GM12878 (cell line): ENCODE results near the gene MFSD11. TPM values are rescaled to one million over a fixed set of nuclear protein-coding genes. Genes with fewer than 3 reads are reported as not detected.

Experiments used
- ATAC-seq: fragments of 200-7000 bp; cut with Tn5 transposase; 3 replicates; pipeline ENCODE4 v1.9.1; 2020; ENCODE audit warnings: mild to moderate bottlenecking, moderate library complexity
- BruUV-seq: library from RNA; stranded (reverse); fragments of 400-500 nt; replicated peaks from 2 replicates; lab custom pipeline; 2021; lab: Mats Ljungman, UMichigan
- CTCF ChIA-PET: fragments of 300-600 bp; sonication (Branson Sonifier 250); formaldehyde crosslinking; extraction: SDS; loops from one replicate; lab custom pipeline; 2021; ENCODE audit warnings: inconsistent platforms; lab: Yijun Ruan, JAX
- POLR2A ChIA-PET: fragments of 350-600 bp; formaldehyde crosslinking; extraction: SDS; loops from one replicate; lab custom pipeline; 2021; ENCODE audit warnings: inconsistent platforms; lab: Charles Lee
- RAD21 ChIA-PET: fragments of 300-600 bp; sonication (Branson Sonifier 250); formaldehyde crosslinking; loops from one replicate; lab custom pipeline; 2023; ENCODE audit warnings: antibody characterized with exemption; ENCODE audit not compliant: unreplicated experiment; lab: Charles Lee
- SMC1A ChIA-PET: fragments of 300-600 bp; sonication (Branson Sonifier 250); formaldehyde crosslinking; loops from one replicate; lab custom pipeline; 2023; ENCODE audit not compliant: unreplicated experiment, uncharacterized antibody; lab: Charles Lee
- DNase-seq: peaks from one replicate; pipeline ENCODE4 v3.0.0-alpha.2; 2011; ENCODE audit warnings: low read depth, low spot score
- FAIRE-seq: peaks from 3 replicates; lab custom pipeline; 2011; peaks lifted over from hg19 to GRCh38; lab: Jason Lieb, UNC
- H2AFZ ChIP-seq: 2 replicates; pipeline ENCODE4 v1.6.0; 2011; ENCODE audit warnings: low read depth, low read length, control low read depth; ENCODE audit not compliant: control insufficient read depth
- H3K27ac ChIP-seq: 2 replicates; pipeline ENCODE4 v1.5.1; 2011; ENCODE audit warnings: control low read depth; ENCODE audit not compliant: control insufficient read depth, insufficient read depth
- H3K27me3 ChIP-seq, 2 experiments: replicated peaks in 1 of 2; 2 replicates each; pipeline versions ENCODE4 v1.6.0 to v1.6.1; 2011; ENCODE audit warnings: low read length in 1 of 2; ENCODE audit not compliant: control insufficient read depth in 2 of 2, insufficient read depth in 2 of 2
- H3K36me3 ChIP-seq, 2 experiments: 2 replicates each; pipeline ENCODE4 v1.5.1; 2011; ENCODE audit warnings: low read length in 1 of 2; ENCODE audit not compliant: control insufficient read depth in 2 of 2, insufficient read depth in 2 of 2
- H3K4me1 ChIP-seq: 2 replicates; pipeline ENCODE4 v1.6.1; 2011; ENCODE audit warnings: mild to moderate bottlenecking, low read length, moderate library complexity, mixed read lengths; ENCODE audit not compliant: control insufficient read depth, insufficient read depth
- H3K4me2 ChIP-seq: 2 replicates; pipeline ENCODE4 v1.6.0; 2011; ENCODE audit warnings: control low read depth; ENCODE audit not compliant: control insufficient read depth, insufficient read depth
- H3K4me3 ChIP-seq: fragments of 200-600 bp; sonication (generic); 2 replicates; pipeline ENCODE4 v1.5.1; 2016
- H3K79me2 ChIP-seq: 2 replicates; pipeline ENCODE4 v1.6.0; 2011; ENCODE audit warnings: low read length; ENCODE audit not compliant: control insufficient read depth, insufficient read depth
- H3K9ac ChIP-seq: 2 replicates; pipeline ENCODE4 v1.8.0; 2011; ENCODE audit warnings: low read length, control low read depth, mixed read lengths; ENCODE audit not compliant: control insufficient read depth, insufficient read depth
- H3K9me3 ChIP-seq: replicated peaks from 3 replicates; pipeline ENCODE4 v1.5.1; 2011; ENCODE audit warnings: mild to moderate bottlenecking, low read length; ENCODE audit not compliant: control insufficient read depth, insufficient read depth
- H4K20me1 ChIP-seq: 2 replicates; pipeline ENCODE4 v1.6.0; 2011; ENCODE audit not compliant: control insufficient read depth, insufficient read depth
- BACH1 ChIP-seq: fragments of 450-650 bp; IDR thresholded peaks from 2 replicates; pipeline ENCODE4 v1.6.1; 2017; ENCODE audit warnings: mild to moderate bottlenecking, borderline replicate concordance
- CEBPB ChIP-seq, 2 experiments: fragments of 150-350 bp in 1 of 2; IDR thresholded peaks; 2 replicates each; pipeline ENCODE4 v1.6.1; 2012 to 2014; ENCODE audit warnings: low read depth in 2 of 2, low read length in 2 of 2, borderline replicate concordance in 1 of 2, inconsistent platforms in 1 of 2
- HDGF ChIP-seq: fragments of 450-650 bp; IDR thresholded peaks from 2 replicates; pipeline ENCODE4 v1.6.1; 2016; ENCODE audit warnings: antibody characterized with exemption
- IKZF2 ChIP-seq, 2 experiments: fragments of 450-650 bp; IDR thresholded peaks; 2 replicates each; pipeline ENCODE4 v1.6.1; 2017; ENCODE audit warnings: mild to moderate bottlenecking in 2 of 2, moderate library complexity in 2 of 2
- IRF4 ChIP-seq: IDR thresholded peaks from 2 replicates; pipeline ENCODE4 v1.6.1; 2011; ENCODE audit warnings: low read depth, low read length
- MLLT1 ChIP-seq: fragments of 450-650 bp; IDR thresholded peaks from 2 replicates; pipeline ENCODE4 v1.6.1; 2016; ENCODE audit warnings: mild to moderate bottlenecking
- MTA3 ChIP-seq: IDR thresholded peaks from 2 replicates; pipeline ENCODE4 v1.6.1; 2012; ENCODE audit warnings: low read length, inconsistent platforms, borderline replicate concordance
- NBN ChIP-seq: fragments of 450-650 bp; IDR thresholded peaks from 2 replicates; pipeline ENCODE4 v1.6.1; 2016
- NFIC ChIP-seq: IDR thresholded peaks from 2 replicates; pipeline ENCODE4 v1.6.1; 2012; ENCODE audit warnings: low read depth, mild to moderate bottlenecking, inconsistent platforms, low read length, moderate library complexity
- PML ChIP-seq: IDR thresholded peaks from 2 replicates; pipeline ENCODE4 v1.6.1; 2012; ENCODE audit warnings: low read length, inconsistent platforms
- POLR2AphosphoS2 ChIP-seq: IDR thresholded peaks from 2 replicates; pipeline ENCODE4 v1.6.1; 2011; ENCODE audit warnings: low read depth, mild to moderate bottlenecking, low read length, improper control_type of control experiment, moderate library complexity
- RAD21 ChIP-seq: IDR thresholded peaks from 2 replicates; pipeline ENCODE4 v1.6.1; 2011; ENCODE audit warnings: mild to moderate bottlenecking, low read depth, low read length, moderate library complexity; ENCODE audit not compliant: insufficient read depth
- RBBP5 ChIP-seq: fragments of 200-600 bp; sonication (generic); conservative IDR thresholded peaks from 2 replicates; pipeline ENCODE4 v1.6.1; 2016
- RUNX3 ChIP-seq: IDR thresholded peaks from 2 replicates; pipeline ENCODE4 v1.6.1; 2012; ENCODE audit warnings: low read length, inconsistent platforms
- SMC3 ChIP-seq: IDR thresholded peaks from 2 replicates; pipeline ENCODE4 v1.6.1; 2011; ENCODE audit warnings: low read length, improper control_type of control experiment, borderline replicate concordance
- TAF1 ChIP-seq: IDR thresholded peaks from 2 replicates; pipeline ENCODE4 v1.6.1; 2011; ENCODE audit warnings: mild to moderate bottlenecking, low read depth, low read length, borderline replicate concordance
- ZBTB11 ChIP-seq: fragments of 450-650 bp; formaldehyde crosslinking; IDR thresholded peaks from 2 replicates; pipeline ENCODE4 v1.5.0; 2022; ENCODE audit warnings: mild to moderate bottlenecking, missing genetic modification characterization
- ZNF207 ChIP-seq: fragments of 450-650 bp; IDR thresholded peaks from 2 replicates; pipeline ENCODE4 v1.6.1; 2014; ENCODE audit warnings: antibody characterized with exemption, mild to moderate bottlenecking, borderline replicate concordance
- WGBS: methylation state at CpG from one replicate; pipeline ENCODE4 v1.1.6; 2016; ENCODE audit warnings: low lambda C conversion rate; ENCODE audit not compliant: insufficient replicate concordance, insufficient coverage; ENCODE audit errors: missing lambda C conversion rate; 5-methylcytosine and 5-hydroxymethylcytosine counted together
- in situ Hi-C: fragments of 300-500 bp; cut with MboI; formaldehyde crosslinking; loops from 9 replicates; pipeline ENCODE4 v1.14.3; 2018; ENCODE audit warnings: mixed read lengths
- intact Hi-C: fragments of 100-400 bp; cut with micrococcal nuclease; formaldehyde crosslinking; loops from one replicate; pipeline ENCODE4 v1.14.2; 2022; ENCODE audit not compliant: unreplicated experiment
- polyA plus RNA-seq, 11 experiments: library from polyadenylated mRNA; depleted of rRNA in 4 of 11; unstranded in 6 of 11; stranded (reverse) in 5 of 11; fragments of >200 nt; fragmentation: Nextera tagmentation in 4 of 11; fragmentation: Illumina TruSeq in 1 of 11; extraction: Ambion mirVana in 4 of 11; extraction: Trizol in 1 of 11; gene quantifications; 1 replicate in 1 of 11; 2 replicates in 10 of 11; pipeline versions ENCODE4 v1.2.1 to v1.2.3, GENCODE V29; 2011 to 2016; ENCODE audit warnings: inconsistent platforms in 2 of 11, missing spikeins in 2 of 11, low read depth in 1 of 11
- total RNA-seq, 4 experiments: library from RNA; depleted of rRNA in 3 of 4; stranded (reverse); fragments of >200 nt in 3 of 4; fragmentation: Illumina TruSeq in 1 of 4; extraction: Trizol in 1 of 4; gene quantifications; 2 replicates each; pipeline versions ENCODE4 v1.2.1 to v1.2.3, GENCODE V29; 2013 to 2021

The MFSD11 gene
- total and polyA plus RNA-seq, 10 of the 15 experiments (the other 5 are each of a cell fraction or from before 2014, with no cell fraction given): 11.0 to 19.4 (median 15.5) TPM

GRCh38 chr17:76735586-76736348 lies 2.2 kb upstream of the MFSD11 start:
- WGBS: under 1% methylated on average over 20 of the region's 20 CpGs
- H3K9ac ChIP-seq: peak overlapping the region; percentile 97
- H4K20me1 ChIP-seq: no peaks in the 10 kb centered on the region; the same call in 1 of the 2 replicates
- DNase-seq: no peak
- H2AFZ ChIP-seq: no peak overlapping the region
- no TSS peak for BruUV-seq
- H3K36me3 ChIP-seq: peaks cover 8 to 33% of the 10 kb centered on the region in 2 experiments
- no peaks in the 10 kb centered on the region; the same call in 2 of the 3 replicates for H3K9me3 ChIP-seq
- CTCF ChIA-PET: interaction anchor here (0.5 to 1.5 kb wide), 8 partner anchors 9 to 1326 kb away, joined by 3 to 12 read pairs (median 3); partner anchors contain the start of genes JMJD6 and METTL23
- H3K79me2 ChIP-seq: peaks cover 78% of the 10 kb centered on the region
- FAIRE-seq: peak; percentile 56
- H3K4me2 ChIP-seq: peak overlapping the region; percentile 75
- POLR2A ChIA-PET: interaction anchor here (6.4 kb wide), 1 partner anchor 9 kb away, joined by 60 read pairs; the partner anchor contains the start of genes JMJD6 and METTL23
- no peaks in the 10 kb centered on the region; the same call in none of the 2 replicates for H3K4me1 ChIP-seq
- ATAC-seq: no peak
- no peaks in the 10 kb centered on the region for H3K27me3 ChIP-seq
- H3K27ac ChIP-seq: peak overlapping the region; percentile 89
- SMC1A ChIA-PET: interaction anchor here (1.1 to 2.1 kb wide), 2 partner anchors 8 to 89 kb away, joined by 3 to 9 read pairs; no protein-coding TSS in a partner anchor
- RAD21 ChIA-PET: no interaction called here
- in situ Hi-C loops (no loop called here), intact Hi-C loops (loop anchor here (1.0 to 10.0 kb wide), 2 partner anchors 8 to 349 kb away; no protein-coding TSS in a partner anchor)
- peak overlapping the region; percentile 87 for H3K4me3 ChIP-seq
- TF ChIP-seq RAD21 (no peak), ZBTB11 (CRISPR knock-in tag) (no peak), NFIC (0 out of 2 replicates have a peak, but pooled peaks have one; percentile 15), IRF4 (no peak), HDGF (peak; percentile 86; the same call in 1 of the 2 replicates), TAF1 (no peak), POLR2AphosphoS2 (no peak; the same call in 1 of the 2 replicates), RBBP5 (no peak), BACH1 (no peak), MTA3 (no peak), NBN (0 out of 2 replicates have a peak, but pooled peaks have one; percentile 20), ZNF207 (no peak), PML (no peak), RUNX3 (peak; percentile 5; the same call in 1 of the 2 replicates), MLLT1 (peak; percentile 35), IKZF2 (IDR thresholded peaks at IDR 0.05) (0 out of 4 replicates have a peak, but pooled peaks of 1 of the 2 experiments have one; percentile 16), CEBPB (IDR thresholded peaks at IDR 0.05; ENCODE audit: borderline replicate concordance in 1 of 2, low read depth in 2 of 2, low read length in 2 of 2) (no peak), SMC3 (no peak)
